GM19468 (cell line): ENCODE data around the gene ZMYND19.
"Not testable (repeated sequence)": the region's sequence is repeated elsewhere in the genome, so short reads cannot be mapped to it uniquely, and the experiment has no call there.

ENCODE experiments used
- ATAC-seq: cut with Tn5 transposase; IDR thresholded peaks from one replicate; pipeline ENCODE4 v1.9.1; 2021; ENCODE audit warnings: mild to moderate bottlenecking, moderate library complexity, moderate number of reproducible peaks; ENCODE audit not compliant: unreplicated experiment; ENCODE audit errors: extremely low read depth

Gene ZMYND19

DNA sequence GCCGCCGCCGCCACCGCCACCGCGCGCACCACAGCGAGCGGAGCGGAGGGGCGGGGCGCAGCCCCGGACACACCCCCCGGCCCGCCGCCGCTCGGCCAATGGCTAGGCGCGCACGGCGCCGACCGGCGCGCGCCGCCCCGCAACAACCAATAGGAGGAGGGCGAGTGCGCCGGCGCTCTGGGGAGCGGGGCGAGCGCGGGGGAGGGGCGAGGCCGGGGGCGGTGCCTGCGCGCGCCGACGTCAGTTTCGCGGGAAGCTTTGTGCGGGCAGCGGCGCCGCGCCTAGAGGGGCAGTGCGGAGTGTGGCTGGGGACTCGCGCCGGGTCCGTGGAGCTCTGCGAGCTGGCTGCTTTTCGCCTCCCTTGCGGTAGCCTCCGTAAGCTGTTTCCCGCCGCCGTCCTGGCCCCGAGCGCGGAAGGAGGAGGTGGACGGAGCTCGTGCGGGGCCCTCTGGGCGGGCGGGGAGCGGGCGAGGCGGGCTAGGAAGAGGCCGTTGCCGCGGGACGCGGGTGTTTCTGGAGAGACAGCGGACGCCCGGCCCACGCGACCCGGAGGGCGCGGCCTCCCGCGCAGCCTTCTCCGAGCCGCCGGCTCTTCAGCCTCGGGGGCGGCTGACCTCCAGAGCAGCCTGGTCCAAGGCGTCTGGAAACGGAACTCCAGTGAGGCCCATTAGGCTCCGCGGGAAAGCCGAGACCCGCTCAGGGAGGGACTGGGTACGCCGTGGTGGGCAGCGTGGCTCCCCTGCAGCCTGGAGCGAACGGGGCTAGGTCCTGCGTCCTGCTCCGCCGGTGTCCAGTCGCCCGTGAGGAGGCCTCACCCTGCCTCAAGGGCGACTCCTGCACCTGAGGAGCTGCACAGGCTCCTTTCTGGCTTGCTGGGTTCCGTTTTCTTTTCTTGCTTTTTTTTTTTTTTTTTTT lies at the start of gene ZMYND19:
ZMYND19 (minus strand) TSS at position 44 of the 915 bp plus-strand sequence. CDS start 249 bp downstream, outside the sequence.
- ATAC-seq, result peak; percentile 57

DNA sequence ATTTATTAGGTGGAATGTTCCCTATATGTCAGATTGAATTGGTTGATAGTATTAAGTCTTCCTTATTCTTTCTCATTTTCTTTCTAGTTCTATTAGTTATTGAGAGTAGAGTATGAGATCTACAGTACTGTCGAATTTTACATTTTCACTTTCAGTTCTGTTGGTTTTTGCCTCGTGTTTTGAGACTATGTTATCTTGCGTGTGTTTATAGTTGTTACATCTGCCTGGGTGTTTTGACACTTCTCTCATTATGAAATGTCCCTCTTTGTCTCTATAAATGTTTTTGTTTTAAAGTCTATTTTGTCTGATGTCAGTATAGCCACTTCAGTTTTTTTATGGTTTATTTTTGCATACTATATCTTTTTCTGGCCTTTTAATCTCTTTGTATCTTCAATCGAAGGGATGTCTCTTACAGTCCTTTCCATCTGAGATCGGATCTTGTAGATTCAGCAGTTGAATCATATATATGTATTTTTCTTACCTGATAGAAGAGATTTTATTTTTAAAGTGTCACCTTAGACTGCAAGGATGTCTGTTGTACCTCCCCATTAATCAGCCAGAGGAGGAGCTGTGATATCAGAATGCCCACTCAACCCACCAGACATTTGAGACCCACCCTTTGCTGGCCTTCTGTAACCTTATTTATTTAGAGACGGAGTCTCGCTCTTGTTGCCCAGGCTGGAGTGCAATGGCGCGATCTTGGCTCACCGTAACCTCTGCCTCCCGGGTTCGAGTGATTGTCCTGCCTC lies 49.2 kb upstream of the ZMYND19 start:
- ATAC-seq, result no peak

DNA sequence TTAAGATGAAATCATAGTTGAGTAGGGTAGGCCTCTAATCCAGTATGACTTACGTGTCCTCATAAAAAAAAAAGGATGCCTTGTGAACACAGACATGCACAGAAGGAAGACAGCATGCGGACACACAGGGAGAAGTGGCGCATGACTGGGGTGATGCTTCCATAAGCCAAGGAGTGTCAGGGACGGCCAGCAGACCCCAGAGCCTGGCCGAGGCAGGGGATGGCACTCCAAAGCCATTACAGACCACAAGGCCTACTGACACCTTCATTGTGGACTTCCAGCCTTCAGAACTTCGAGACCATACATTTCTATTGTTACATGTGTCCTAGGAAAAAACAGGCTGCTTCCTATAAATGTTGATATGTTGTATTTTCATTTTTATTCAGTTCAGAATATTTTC lies 48.4 kb upstream of the ZMYND19 start:
- no peak for ATAC-seq

- no peak for ATAC-seq
Observed at GRCh38 chr9:137634016-137634415, 43.7 kb upstream of the ZMYND19 start.

- no peak for ATAC-seq
Observed at GRCh38 chr9:137632230-137633161, 42.2 kb upstream of the ZMYND19 start.

GRCh38 chr9:137631345-137632229 lies 41.3 kb upstream of the ZMYND19 start:
- no peak for ATAC-seq

GRCh38 chr9:137630679-137631078 lies 40.4 kb upstream of the ZMYND19 start:
- ATAC-seq, result no peak

GRCh38 chr9:137630126-137630525 lies 39.8 kb upstream of the ZMYND19 start:
- ATAC-seq, result no peak

DNA sequence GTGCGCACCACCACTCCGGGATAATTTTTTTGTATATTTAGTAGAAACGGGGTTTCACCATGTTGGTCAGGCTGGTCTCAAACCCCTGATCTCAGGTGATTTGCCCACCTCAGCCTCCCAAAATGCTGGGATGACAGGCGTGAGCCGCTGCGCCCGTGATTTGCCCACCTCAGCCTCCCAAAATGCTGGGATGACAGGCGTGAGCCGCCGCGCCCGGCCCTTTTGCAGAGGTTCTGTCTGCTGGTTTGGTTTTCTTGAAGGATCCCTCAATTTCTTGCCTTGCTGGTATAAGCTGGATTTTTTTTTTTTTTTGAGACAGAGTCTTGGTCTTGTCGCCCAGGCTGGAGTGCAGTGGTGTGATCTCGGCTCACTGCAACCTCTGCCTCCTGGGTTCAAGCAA lies 37.1 kb upstream of the ZMYND19 start:
- ATAC-seq, result not testable (repeated sequence)

GRCh38 chr9:137626464-137626863 lies 36.2 kb upstream of the ZMYND19 start:
- ATAC-seq, result no peak

GRCh38 chr9:137622211-137622610 lies 31.9 kb upstream of the ZMYND19 start:
- ATAC-seq, result not testable (repeated sequence)

DNA sequence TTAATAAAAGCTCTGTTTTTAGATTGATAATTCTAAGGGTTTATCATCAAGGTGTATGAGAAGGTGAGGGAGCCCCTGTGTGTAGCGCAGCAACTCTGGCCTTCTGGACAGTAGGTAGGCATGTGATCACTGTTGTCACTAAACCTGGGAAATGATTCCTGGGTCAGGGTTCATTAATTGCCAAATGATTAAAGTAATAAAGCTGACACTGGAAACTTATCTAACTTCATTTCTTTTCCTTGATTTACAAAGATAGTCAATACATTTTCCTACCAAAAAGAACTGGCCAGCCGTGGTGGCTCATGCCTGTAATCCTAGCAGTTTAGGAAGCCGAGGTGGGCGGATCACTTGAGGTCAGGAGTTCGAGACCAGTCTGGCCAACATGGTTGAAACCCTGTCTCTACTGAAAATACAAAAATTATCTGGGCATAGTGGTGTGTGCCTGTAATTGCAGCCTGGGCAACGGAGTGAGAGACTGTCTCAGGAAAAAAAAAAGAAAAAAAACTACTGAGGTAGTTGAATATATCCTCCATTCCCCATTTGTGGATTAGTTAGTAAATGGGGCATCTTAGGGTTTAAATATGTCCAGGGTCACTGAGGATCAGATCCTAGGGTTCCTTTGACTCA lies 30.9 kb upstream of the ZMYND19 start:
- ATAC-seq, result no peak

GRCh38 chr9:137620581-137620980 lies 30.3 kb upstream of the ZMYND19 start:
- no peak for ATAC-seq

DNA sequence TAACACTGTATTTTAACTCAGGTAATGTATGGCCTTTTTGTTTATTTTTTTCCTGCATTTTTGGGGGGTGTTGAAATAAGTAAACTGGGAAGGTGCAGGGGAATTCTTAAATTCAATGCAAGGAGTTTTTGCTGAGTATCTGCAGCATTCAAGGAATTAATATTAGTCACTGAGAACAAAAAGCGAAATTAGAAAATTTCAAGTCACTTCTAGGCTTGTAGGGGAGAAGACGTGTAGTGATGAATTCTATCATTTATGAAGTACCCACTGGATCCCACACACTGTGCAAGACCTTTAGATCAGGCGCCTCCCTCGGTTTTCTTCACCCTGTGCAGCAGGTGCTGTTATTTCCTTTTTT lies 29.7 kb upstream of the ZMYND19 start:
- no peak for ATAC-seq

GRCh38 chr9:137619240-137620047 lies 29.1 kb upstream of the ZMYND19 start:
- ATAC-seq, result no peak

- peak; percentile 46 for ATAC-seq
Observed at GRCh38 chr9:137618105-137619067, 28.1 kb upstream of the ZMYND19 start, which contains the start of gene EHMT1. EHMT1 (plus strand) TSS chr9:137619005; CDS start chr9:137619029, 24 bp downstream.

DNA sequence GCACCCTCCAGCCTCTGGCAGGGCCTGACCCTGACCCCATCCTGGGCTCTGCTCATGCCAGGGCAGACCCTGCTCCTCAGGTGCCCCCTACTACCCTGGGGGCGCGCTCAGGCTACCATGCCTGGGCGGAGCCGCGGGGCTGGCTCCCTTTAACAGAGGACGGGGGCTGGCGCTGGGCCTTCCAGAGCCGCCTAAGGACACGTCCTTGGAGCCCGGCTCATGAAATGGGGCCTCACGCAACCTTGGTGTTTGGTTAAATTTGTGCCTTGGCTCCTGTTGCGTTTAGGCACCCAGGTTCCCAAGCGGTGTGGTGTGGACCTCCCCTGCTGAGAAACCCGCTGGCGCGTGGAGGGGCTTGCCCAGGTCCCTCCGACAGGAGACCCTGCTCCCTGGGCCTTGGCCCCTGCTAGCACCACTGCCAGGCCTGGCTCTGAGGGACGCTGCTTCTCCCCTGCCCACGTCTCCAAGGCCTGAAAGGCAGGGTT lies 25.1 kb upstream of the ZMYND19 start:
- no peak for ATAC-seq
